GM12801 (cell line): ENCODE measurements around the gene ZDHHC12.

ENCODE experiments used
- CTCF ChIP-seq: IDR thresholded peaks from one replicate; pipeline ENCODE4 v1.5.1; 2011; ENCODE audit warnings: control low read depth; ENCODE audit not compliant: insufficient read length; ENCODE audit errors: extremely low read depth

Gene ZDHHC12

GRCh38 chr9:128765499-128765898 lies 41.6 kb upstream of the ZDHHC12 start:
- TF ChIP-seq CTCF = no peak

GRCh38 chr9:128764361-128764760 lies 40.4 kb upstream of the ZDHHC12 start:
- no peak for TF ChIP-seq CTCF

- no peak for TF ChIP-seq CTCF
These were observed 38.9 kb upstream of the ZDHHC12 start for GRCh38 chr9:128762671-128763449.

GRCh38 chr9:128757602-128758001 lies 33.7 kb upstream of the ZDHHC12 start:
- no peak for TF ChIP-seq CTCF

GRCh38 chr9:128753627-128754026 lies 29.7 kb upstream of the ZDHHC12 start:
- TF ChIP-seq CTCF = no peak

GRCh38 chr9:128750926-128751595 lies 27.1 kb upstream of the ZDHHC12 start:
- TF ChIP-seq CTCF = no peak

- no peak for TF ChIP-seq CTCF
These were observed 23.3 kb upstream of the ZDHHC12 start for GRCh38 chr9:128747241-128747640.
